Stimulated activated naive CD8-positive, alpha-beta T cell treated with anti-CD3 and anti-CD28 coated beads, Interleukin-15, Interleukin-2, amounts not matched to agents 100 ng/mL and 50 ng/mL, for 24 hours (primary cell): ENCODE measurements around the gene MYO3A.
"Not testable (repeated sequence)": the region's sequence is repeated elsewhere in the genome, so short reads cannot be mapped to it uniquely, and the experiment has no call there.

Experiments
- H3K27ac Mint-ChIP-seq: one replicate; pipeline ENCODE4 v1.8.0; 2021; ENCODE audit warnings: mild to moderate bottlenecking, mixed read lengths
- H3K27me3 Mint-ChIP-seq: one replicate; pipeline ENCODE4 v1.8.0; 2021; ENCODE audit warnings: mixed read lengths
- H3K36me3 Mint-ChIP-seq: one replicate; pipeline ENCODE4 v1.8.0; 2021; ENCODE audit warnings: low read depth, mixed read lengths
- H3K4me1 Mint-ChIP-seq: one replicate; pipeline ENCODE4 v1.8.0; 2021; ENCODE audit warnings: low read depth, mixed read lengths
- H3K4me3 Mint-ChIP-seq: one replicate; pipeline ENCODE4 v1.8.0; 2021; ENCODE audit warnings: mild to moderate bottlenecking, mixed read lengths
- H3K9me3 Mint-ChIP-seq: one replicate; pipeline ENCODE4 v1.8.0; 2021; ENCODE audit warnings: mixed read lengths

MYO3A gene

DNA sequence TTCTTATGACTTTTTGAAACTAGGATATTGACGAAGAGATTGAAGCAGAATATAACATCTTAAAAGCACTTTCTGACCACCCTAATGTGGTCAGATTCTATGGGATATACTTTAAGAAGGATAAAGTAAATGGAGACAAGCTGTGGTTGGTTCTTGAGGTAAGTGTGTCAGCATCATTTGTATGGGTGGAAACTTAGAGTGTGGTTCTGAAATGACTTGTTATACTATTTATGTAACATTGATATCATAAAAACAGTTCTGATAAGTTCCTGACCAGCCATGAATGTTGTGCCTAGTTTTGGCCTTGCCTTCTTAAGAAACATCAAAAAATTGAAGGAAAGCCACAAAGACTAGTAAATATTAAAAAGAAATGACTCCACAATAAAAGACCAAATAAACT lies 20.8 kb downstream of the MYO3A start:
- Mint-ChIP-seq H3K9me3 (peaks cover 8% of the 10 kb centered on the region), H3K27me3 (peaks cover 10% of the 10 kb centered on the region), H3K4me3 (no peak overlapping the region), H3K4me1 (no peaks in the 10 kb centered on the region), H3K27ac (no peak overlapping the region), H3K36me3 (no peaks in the 10 kb centered on the region)

DNA sequence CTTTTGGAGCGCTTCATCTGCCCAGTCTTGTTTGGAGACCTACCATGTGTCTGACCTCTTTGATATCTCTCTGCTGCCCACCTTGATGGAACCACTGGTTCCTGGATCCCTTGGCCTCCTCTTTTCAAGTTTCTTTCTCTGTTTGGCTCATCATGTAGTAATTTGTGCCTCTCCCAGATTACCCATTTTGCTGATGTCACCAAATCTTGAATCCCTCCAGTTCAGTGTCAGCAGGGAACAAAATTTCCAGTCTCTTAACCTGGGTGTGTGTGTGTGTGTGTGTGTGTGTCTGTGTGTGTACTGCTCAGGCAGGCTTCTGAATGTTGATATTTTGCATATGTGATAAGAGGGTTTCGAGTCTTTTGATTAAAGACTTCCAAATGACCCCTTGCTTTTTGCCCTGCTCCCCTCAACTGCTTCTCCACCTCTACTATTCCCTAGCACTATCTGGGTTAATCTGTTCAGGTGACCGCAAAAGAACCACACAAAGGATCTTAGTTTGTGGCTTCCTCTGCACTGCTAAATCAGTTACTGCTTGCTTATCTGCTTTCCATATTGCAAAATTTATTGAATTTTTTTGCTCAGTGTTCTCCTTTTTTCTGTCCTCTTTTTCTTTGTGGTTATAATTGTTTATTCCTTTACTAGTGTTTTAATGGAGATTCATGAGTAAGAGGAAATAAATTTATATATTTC lies 25.7 kb downstream of the MYO3A start:
- H3K27me3 Mint-ChIP-seq: peaks cover 6% of the 10 kb centered on the region
- H3K4me3 Mint-ChIP-seq: no peak overlapping the region
- H3K9me3 Mint-ChIP-seq: peaks cover 8% of the 10 kb centered on the region
- H3K27ac Mint-ChIP-seq: no peak overlapping the region
- no peaks in the 10 kb centered on the region for H3K36me3 Mint-ChIP-seq
- H3K4me1 Mint-ChIP-seq: no peaks in the 10 kb centered on the region

DNA sequence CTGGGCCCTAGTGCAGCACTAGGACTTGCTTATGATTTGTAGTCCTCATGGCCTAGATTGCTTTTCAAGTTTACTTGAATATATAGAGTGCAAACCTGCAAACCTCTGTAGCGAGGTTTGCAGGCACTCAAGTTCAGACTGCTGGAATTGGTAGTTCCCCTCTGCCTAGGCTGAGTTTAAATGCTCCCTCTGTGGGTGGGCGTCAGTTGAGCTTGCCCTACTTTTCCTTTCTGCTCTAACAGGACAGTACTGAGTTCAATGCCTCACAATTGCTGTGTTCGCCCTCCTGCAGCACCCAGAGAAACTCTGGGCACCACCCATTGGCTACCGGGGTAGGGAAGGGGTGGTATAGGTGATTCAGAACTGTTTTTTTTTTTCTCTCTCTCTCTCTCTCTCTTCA lies 31.6 kb downstream of the MYO3A start:
- Mint-ChIP-seq H3K27ac (no peak overlapping the region), H3K4me3 (no peak overlapping the region), H3K27me3 (peaks cover 24% of the 10 kb centered on the region), H3K4me1 (no peaks in the 10 kb centered on the region), H3K36me3 (no peaks in the 10 kb centered on the region), H3K9me3 (no peaks in the 10 kb centered on the region)

- Mint-ChIP-seq H3K4me3 (no peak overlapping the region), H3K36me3 (no peaks in the 10 kb centered on the region), H3K4me1 (no peaks in the 10 kb centered on the region), H3K27ac (no peak overlapping the region), H3K9me3 (no peaks in the 10 kb centered on the region), H3K27me3 (peaks cover 24% of the 10 kb centered on the region)
Measured at GRCh38 chr10:25966844-25967243, 32.8 kb downstream of the MYO3A start.

- no peaks in the 10 kb centered on the region for H3K36me3 Mint-ChIP-seq
- peaks cover 18% of the 10 kb centered on the region for H3K27me3 Mint-ChIP-seq
- H3K27ac Mint-ChIP-seq: no peak overlapping the region
- no peaks in the 10 kb centered on the region for H3K4me1 Mint-ChIP-seq
- no peaks in the 10 kb centered on the region for H3K9me3 Mint-ChIP-seq
- no peak overlapping the region for H3K4me3 Mint-ChIP-seq
Measured at GRCh38 chr10:25972631-25973030, 38.6 kb downstream of the MYO3A start.

GRCh38 chr10:25974897-25975459 lies 40.9 kb downstream of the MYO3A start:
- no peak overlapping the region for H3K4me3 Mint-ChIP-seq
- no peaks in the 10 kb centered on the region for H3K9me3 Mint-ChIP-seq
- peaks cover 15% of the 10 kb centered on the region for H3K27me3 Mint-ChIP-seq
- no peaks in the 10 kb centered on the region for H3K36me3 Mint-ChIP-seq
- H3K27ac Mint-ChIP-seq: no peak overlapping the region
- no peaks in the 10 kb centered on the region for H3K4me1 Mint-ChIP-seq

DNA sequence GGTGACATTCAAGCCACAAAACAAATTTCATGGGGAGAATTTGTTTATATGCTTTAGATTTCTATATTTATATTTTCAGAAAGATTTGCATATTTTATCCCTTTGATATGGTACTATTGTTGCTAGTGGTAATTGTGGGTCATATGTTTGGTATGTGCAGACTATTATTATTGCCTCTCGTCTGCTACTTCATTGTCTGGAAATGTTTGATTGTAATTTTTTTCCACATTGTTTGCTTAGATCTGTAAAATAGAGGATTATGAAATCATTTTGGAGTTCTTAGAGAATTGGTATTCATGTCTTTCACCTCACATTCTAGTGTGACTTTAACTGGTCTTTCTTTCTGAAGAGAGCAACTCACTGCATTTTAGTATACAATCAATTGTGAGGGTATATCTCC lies 44.7 kb downstream of the MYO3A start:
- Mint-ChIP-seq H3K36me3 (no peaks in the 10 kb centered on the region), H3K4me3 (no peak overlapping the region), H3K4me1 (no peaks in the 10 kb centered on the region), H3K27ac (no peak overlapping the region), H3K9me3 (no peaks in the 10 kb centered on the region), H3K27me3 (peaks cover 17% of the 10 kb centered on the region)

DNA sequence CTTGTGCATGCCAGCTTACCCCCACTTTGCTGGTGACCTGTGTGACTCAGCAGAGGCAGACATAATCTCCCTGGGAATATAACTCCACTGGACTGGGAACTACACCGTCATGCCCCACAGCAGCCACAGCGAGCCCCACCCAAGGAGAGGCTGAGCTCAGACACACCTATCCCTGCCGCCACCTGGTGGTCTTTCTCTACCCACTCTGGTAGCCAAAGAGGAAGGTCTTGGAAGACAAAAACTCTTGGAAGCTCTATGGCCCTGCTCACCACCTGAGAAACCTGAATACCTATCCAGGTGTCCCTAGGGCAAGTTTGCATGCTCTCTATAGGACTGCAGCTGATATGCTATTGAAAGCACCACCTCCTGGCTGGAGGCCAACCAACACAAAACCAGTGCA lies 48.1 kb downstream of the MYO3A start:
- peaks cover 3% of the 10 kb centered on the region for H3K9me3 Mint-ChIP-seq
- H3K4me3 Mint-ChIP-seq: no peak overlapping the region
- H3K27me3 Mint-ChIP-seq: peaks cover 11% of the 10 kb centered on the region
- H3K4me1 Mint-ChIP-seq: no peaks in the 10 kb centered on the region
- no peak overlapping the region for H3K27ac Mint-ChIP-seq
- no peaks in the 10 kb centered on the region for H3K36me3 Mint-ChIP-seq

GRCh38 chr10:25988583-25988982 lies 54.6 kb downstream of the MYO3A start:
- H3K27ac Mint-ChIP-seq: no peak overlapping the region
- no peaks in the 10 kb centered on the region for H3K27me3 Mint-ChIP-seq
- no peak overlapping the region for H3K4me3 Mint-ChIP-seq
- peaks cover 3% of the 10 kb centered on the region for H3K9me3 Mint-ChIP-seq
- no peaks in the 10 kb centered on the region for H3K36me3 Mint-ChIP-seq
- H3K4me1 Mint-ChIP-seq: no peaks in the 10 kb centered on the region

GRCh38 chr10:25989951-25990350 lies 55.9 kb downstream of the MYO3A start:
- Mint-ChIP-seq H3K4me1 (no peaks in the 10 kb centered on the region), H3K27ac (no peak overlapping the region), H3K9me3 (no peaks in the 10 kb centered on the region), H3K36me3 (no peaks in the 10 kb centered on the region), H3K27me3 (no peaks in the 10 kb centered on the region), H3K4me3 (no peak overlapping the region)

GRCh38 chr10:25999295-25999981 lies 65.4 kb downstream of the MYO3A start:
- Mint-ChIP-seq H3K9me3 (no peaks in the 10 kb centered on the region), H3K36me3 (no peaks in the 10 kb centered on the region), H3K27ac (no peak overlapping the region), H3K27me3 (peaks cover 13% of the 10 kb centered on the region), H3K4me3 (no peak overlapping the region), H3K4me1 (no peaks in the 10 kb centered on the region)

- Mint-ChIP-seq H3K36me3 (no peaks in the 10 kb centered on the region), H3K27me3 (peaks cover 22% of the 10 kb centered on the region), H3K27ac (no peak overlapping the region), H3K4me3 (no peak overlapping the region), H3K4me1 (no peaks in the 10 kb centered on the region), H3K9me3 (no peaks in the 10 kb centered on the region)
Measured at GRCh38 chr10:26000971-26001370, 66.9 kb downstream of the MYO3A start.

DNA sequence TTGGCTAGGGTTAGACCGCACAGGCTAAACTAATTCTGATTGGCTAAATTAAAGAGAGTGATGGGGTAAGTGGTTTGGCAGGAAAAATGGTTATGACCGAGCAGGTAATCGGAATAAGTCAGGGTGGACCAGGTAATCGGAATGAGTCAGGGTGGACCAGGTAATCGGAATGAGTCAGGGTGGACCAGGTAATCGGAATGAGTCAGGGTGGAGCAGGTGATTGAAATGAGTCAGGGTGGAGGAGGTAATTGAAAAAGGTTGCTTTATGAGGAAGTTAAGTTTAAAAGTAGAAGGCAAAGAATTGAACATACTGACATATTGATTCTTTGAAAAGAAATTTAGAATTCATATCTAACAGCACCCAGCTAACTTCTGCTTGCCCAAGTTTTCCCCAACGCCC lies 68.4 kb downstream of the MYO3A start:
- H3K4me3 Mint-ChIP-seq, H3K4me1 Mint-ChIP-seq, H3K27ac Mint-ChIP-seq, H3K36me3 Mint-ChIP-seq, H3K9me3 Mint-ChIP-seq: not testable (repeated sequence)
- peaks cover 18% of the 10 kb centered on the region for H3K27me3 Mint-ChIP-seq

DNA sequence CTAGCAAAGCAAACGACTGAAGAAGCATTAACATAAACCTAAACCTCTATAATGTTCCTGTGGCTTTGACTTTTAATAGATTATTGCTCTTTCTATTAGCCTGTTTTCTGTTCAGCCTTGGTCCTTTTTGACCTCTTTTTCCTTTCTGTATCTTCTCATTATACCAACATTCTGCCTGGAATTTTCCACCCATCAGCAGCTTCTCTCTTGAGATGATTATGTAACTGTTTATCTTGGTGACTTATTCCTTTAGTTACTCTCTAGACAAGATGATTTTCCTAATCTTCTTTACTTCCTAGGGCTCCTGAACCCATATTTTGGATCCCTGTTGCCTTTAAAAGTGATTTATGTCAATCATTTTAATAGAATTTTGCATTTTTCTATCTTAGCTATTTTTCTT lies 81.1 kb downstream of the MYO3A start:
- H3K4me3 Mint-ChIP-seq: no peak overlapping the region
- H3K9me3 Mint-ChIP-seq: no peaks in the 10 kb centered on the region
- H3K27ac Mint-ChIP-seq: no peak overlapping the region
- no peaks in the 10 kb centered on the region for H3K36me3 Mint-ChIP-seq
- H3K27me3 Mint-ChIP-seq: no peaks in the 10 kb centered on the region
- no peaks in the 10 kb centered on the region for H3K4me1 Mint-ChIP-seq

GRCh38 chr10:26022831-26023230 lies 88.8 kb downstream of the MYO3A start:
- peaks cover 8% of the 10 kb centered on the region for H3K27me3 Mint-ChIP-seq

DNA sequence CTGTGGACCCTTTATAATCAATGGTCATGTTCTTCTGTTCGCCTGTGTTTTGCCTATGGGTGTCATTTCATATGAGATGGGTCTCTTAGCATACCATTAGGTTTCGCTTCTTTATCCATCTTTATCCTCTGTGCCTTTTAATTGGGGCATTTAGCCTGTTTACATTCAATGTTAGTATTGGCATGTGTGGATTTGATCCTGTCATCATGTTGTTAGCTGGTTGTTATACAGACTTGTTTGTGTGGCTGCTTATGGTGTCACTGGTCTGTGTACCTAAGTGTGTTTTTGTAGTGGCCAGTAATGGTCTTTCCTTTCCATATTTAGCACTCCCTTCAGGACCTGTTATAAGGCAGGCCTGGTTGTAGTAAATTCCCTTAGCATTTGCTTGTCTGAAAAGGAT lies 90.3 kb downstream of the MYO3A start:
- Mint-ChIP-seq H3K4me1 (no peaks in the 10 kb centered on the region), H3K27ac (no peak overlapping the region), H3K4me3 (no peak overlapping the region), H3K27me3 (peaks cover 8% of the 10 kb centered on the region), H3K36me3 (no peaks in the 10 kb centered on the region), H3K9me3 (no peaks in the 10 kb centered on the region)

More at GRCh38 chr10:26022831-26023230, 88.8 kb downstream of the MYO3A start:
- H3K27ac Mint-ChIP-seq: no peak overlapping the region
- no peaks in the 10 kb centered on the region for H3K4me1 Mint-ChIP-seq
- H3K9me3 Mint-ChIP-seq: no peaks in the 10 kb centered on the region
- no peaks in the 10 kb centered on the region for H3K36me3 Mint-ChIP-seq
- no peak overlapping the region for H3K4me3 Mint-ChIP-seq
